Measurements from ENCODE around the gene SOX18.

The SOX18 gene

DNA sequence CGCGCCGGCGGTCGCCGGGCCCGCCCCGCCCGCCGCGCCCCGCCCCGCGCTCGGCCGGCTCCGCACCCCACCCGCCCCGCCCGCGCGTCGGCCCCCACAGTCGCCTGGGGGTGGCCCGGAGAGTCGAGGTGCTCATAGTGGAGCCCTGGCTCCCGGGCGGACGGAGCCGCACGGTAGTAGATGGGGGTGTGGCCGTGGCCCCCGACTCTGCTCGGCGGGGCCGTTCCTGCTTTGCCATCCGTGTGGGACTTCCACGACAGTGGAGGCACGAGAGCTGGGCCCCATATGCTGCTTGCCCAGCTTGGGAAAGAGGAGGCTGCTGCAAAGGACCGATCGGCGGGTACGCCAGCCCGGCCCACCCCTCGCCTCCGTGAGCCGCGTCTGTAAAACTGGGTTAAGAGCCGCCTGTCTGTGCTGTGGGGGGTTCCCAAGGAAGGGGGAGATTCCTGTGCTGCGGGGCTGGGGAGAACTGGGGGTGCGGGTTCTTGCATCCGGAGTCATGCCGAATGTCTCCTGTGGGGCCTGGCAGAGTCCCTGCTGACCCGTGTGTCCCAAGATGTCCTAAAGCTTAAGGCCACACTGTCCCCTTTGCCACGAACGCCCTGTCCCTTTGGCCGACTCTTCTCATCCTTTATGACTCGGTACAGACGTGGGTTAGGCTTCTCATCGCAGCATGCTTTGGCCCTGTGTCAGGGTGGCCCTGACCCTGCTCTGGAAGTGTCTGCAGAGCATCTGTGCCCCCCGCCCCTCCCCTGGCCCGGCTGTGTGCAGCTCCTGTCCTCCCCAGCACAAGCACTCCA is 30.8 kb upstream of the SOX18 start, which contains the start of gene OPRL1:
Gene OPRL1, plus strand, starts transcription at position 70 of the 800 bp plus-strand sequence. CDS start 12,639 bp downstream, outside the sequence.
- DNase-seq = no peak

DNA sequence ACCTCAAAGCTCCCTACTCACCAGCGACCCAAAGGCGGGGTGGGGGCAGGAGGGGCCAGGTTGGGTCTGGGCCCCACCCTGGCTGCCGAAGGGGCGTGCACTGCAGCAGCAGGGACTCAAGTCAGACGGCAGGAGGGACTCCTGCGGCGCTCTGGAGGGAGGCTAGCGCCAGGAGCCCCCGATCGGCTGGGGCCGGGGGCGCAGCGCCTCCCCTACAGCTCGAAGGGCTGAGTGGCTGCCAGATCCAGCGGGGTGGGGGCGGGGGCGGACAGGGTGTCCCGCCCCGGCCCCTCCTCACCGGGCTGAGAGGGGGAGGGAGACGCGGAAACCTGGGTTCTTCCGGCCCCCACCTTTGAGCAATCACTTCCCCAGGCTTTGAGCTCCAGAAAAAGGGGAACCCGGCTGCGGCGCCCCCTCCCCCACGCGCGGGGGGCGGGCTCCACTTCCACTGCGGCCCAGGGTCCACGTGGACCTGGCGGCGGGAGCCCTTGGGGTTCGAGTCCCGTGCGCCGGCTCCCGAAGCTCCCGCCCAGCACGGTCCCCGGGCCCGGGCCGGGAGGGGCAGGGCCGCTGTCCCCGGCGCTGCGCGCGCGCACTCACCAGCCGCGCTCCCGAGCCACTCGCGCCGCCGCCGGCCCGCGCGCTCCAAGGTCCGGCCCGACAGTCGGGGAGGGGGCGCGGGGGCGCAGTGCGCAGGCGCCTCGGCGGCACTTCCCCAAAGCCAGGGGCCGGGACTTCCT is 30.0 kb upstream of the SOX18 start, which contains the start of gene RGS19:
Gene RGS19, minus strand, starts transcription at position 246 of the 740 bp plus-strand sequence. CDS start 2,632 bp downstream, outside the sequence.
- DNase-seq = peak; percentile 55

DNA sequence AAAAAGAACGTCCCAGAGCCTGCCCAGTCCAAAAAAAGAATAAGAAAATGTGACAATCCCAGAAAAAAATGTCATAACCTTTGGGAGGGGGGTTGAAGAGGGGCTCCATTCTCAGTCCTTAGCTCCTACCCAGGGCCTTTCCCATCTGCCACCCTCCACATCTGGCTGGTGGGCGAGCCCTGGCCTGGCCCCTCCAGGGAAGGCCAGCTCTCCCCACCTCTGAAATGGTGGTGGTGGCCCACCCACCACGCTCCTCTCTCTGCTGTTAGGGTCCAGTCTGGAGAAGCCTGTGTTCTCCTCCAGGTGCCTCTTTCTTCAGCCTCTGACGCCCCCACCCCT is 29.5 kb upstream of the SOX18 start:
- no peak for DNase-seq

DNA sequence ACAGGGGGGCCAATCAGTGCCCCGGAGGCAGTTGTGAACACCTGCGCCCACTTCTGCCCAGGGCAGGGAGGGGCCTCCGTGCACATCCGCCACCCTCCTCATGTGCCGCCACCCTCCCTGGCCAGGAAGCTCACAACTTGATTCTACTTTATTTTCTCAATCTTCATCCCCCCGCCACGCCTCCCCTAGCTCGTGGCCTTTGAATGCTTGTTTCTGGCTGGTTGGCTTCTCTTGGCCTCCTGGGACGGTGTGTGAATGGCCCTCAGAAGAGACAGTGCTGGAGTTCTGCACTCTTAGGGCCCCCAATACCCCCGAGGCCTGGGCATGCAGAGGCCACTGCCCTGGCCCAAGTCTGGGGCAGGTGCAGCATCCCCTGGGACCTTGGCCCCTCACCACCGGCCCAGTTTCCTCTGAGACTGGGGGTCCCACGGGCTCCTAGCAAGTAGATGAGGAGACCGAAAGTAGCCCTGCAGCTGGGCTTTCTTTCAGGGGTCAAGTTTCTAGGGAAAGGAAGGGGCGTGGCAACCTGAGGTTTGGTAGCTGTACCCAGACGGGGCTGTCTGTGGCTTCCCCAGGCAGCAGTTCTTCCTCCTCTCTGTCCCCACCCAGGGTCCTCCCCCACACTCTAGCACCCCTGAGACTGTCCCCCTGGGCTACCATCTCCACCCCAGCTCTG is 28.6 kb upstream of the SOX18 start:
- no peak for DNase-seq

DNA sequence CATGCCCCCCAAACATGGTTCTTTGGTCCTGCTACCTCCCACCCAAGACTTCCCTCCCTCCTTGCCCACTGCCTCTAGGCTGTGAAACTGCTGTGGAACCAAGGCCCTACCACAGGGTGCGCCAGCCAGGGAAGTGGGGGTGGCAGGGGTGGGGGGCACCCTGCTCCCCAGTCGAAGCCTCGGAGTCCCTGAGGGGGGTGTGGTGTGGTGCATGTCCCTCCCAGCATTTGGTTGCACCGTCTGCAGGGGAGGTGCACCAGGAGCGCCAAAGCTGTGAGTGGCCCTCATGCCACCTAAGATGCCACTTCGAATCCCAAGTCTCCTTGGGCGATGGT is 28.1 kb upstream of the SOX18 start:
- DNase-seq = no peak

DNA sequence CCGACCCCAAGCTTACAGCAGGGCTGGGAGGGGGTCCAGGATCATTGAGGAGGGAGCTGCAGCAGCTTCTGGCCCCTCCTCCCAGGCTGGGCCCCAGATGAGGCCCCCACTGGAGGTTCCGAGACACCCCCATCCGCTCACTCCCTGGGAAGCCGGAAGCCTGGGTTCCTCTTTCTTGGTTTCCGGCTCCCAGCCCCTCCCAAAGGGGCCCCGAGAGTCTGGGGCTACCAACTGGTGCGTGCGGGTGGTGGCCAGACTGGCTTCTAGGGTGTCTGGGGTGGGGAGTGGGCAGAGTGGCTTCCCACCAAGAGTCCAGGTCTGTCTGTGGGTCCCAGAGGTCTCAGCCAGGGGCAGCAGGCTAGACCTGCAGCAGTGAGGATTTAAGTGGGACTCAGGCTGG is 27.7 kb upstream of the SOX18 start:
- no peak for DNase-seq

DNA sequence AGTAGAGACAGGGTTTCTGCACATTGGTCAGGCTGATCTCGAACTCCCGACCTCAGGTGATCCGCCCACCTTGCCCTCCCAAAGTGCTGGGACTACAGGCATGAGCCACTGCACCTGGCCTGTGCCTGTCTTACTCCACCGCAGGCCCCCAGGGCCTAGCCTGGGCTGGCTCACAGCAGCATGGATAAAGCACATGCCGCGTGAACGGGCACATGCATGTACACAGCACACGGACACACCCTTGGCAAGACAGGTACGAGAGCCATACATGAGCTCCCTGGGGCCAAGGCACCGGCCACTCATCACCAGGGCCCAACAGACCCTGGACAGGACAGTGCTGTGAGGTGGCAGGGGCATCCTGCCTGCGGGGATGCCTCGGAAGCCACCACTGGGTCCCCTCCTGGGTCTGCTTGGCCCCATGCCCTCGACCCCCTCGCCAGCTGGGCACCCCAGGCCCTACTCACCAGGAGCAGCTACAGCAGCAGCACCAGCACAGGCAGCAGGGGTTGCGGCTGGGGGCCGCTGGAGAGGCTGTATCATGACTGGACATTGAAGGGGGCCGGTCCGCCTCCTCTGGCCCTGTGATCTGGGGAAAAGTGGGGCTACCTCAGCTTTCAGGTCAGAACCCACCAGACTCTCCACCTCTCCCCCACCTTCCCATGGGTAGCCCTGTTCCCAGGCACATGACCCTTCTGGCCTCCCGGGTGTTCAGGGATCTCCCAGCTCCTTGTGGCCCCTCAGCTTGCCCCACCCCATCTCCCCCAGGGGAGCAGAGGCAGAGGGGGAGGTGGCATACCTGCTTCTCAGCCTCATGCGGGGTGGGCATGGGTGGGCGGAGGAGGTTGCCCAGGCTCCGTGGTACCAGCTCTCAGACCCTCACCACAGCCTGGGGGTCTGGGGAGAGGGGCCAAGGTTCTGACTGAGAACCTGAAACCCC is 26.9 kb upstream of the SOX18 start:
- no peak for DNase-seq

DNA sequence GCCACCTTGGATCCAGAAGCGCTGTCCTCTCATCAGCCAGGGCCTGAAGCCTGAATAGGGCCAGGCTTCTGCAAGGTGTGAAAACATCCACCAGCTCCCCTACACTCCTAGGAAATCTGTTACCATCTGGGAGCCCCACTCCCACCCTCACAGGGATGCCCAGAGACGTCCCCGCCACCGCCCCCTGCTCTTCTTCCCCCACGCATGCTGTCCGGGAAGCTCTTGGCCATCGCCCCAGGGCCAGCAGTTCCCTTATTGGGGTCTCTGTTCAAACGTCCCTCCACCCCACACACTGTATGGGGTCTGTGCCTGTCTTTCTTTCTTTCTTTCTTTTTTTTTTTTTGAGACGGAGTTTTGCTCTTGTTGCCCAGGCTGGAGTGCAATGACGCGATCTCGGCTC is 26.1 kb upstream of the SOX18 start:
- DNase-seq = no peak

DNA sequence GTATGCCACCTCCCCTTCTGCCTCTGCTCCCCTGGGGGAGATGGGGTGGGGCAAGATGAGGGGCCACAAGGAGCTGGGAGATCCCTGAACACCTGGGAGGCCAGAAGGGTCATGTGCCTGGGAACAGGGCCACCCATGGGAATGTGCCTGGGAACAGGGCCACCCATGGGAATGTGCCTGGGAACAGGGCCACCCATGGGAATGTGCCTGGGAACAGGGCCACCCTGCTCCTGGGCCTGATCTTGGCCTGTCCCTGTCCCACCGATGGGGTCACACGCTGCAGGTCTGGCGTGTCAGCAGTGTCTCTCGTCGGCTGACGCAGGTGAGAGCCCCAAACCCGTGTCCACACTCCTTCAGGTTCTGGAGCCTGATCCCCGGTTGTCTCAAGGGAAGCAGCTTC is 25.5 kb upstream of the SOX18 start:
- DNase-seq = no peak

DNA sequence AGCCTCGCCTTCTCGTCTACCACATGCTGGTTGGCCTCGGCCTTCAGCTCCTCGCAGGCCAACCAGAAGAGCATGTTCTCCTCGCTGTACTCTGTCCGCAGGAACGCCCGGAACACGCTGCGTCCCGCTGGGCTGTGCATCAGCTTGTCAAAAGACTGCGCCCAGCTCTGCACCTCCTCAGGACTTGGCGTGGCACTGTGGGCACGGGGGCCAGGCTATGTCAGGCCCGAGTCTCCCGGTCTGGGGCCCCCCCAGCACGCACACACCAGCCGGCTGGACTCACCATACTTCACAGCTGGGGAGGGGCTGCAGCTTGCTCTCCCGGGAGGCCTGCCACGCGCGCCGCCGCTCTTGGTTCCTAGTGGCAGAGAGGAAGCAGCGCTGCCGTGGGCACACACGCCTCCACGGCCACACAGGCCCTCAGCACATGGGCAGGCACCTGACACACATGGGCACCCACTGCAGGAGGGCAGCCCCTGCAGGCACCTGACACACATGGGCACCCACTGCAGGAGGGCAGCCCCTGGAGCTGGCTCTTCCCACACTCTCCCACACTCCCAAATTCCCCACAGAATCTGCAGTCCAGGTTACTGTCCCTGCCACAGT is 24.8 kb upstream of the SOX18 start:
- DNase-seq = no peak

DNA sequence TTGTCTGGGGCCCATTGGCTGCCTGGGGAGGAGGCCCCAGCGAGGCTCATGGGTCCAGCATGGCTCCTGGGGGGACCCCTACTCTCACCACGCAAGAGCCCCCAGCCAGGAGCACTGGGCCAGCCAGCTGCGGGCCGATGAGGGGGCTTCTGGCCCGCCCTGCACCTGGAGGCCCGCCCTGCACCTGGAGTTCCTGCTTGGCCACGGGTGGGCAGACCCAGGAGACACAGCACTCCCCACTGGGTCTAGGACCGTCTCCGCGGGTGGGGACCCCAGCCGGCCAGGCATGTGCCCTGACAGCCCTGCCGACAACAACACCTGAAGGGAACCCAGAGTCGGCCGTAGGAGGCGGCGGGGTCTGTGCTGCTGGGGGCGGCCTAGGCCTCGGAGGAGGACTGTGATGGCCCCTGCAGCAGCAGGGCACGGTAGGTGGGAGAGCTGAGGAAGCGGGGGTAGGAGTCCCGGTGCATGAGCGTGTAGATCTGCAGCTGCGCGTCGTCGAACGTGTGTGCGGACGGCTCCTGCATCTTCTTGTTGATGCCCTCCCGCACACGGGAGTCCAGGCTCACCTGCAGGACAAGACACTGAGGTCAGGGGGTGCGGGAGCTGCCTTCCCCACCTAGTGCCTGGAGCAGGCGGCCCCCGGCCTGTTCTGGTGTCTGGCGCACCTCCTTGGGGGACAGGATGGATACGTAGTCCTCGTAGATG is 24.2 kb upstream of the SOX18 start:
- DNase-seq = no peak

DNA sequence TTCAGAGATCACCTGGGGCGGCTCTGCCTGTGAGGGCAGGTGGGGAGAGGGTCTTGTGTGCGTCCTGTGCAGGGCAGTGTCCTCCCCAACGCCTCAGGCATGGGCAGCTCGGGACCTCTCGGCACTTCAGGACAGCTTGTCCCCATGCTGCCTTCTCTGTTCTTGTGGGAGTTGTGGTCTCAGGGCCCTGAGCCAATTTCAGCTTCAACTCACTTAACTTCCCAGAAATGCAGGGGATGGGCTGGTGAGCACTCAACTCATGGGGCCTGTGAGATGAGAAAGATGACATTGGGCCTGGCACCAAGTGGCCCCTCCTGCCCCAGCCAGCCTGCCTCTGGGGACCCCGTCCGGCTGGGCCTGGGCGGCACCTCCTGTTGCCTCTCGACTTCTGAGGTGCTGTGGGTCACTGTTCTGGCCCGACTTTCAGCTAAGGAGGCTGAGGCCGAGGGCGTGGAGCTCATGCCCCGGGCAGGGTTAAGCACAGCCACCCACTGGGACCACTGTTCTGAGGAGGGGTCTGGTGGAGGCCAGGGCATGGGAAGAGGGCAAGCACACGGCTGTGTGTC is 23.1 kb upstream of the SOX18 start:
- DNase-seq = no peak

DNA sequence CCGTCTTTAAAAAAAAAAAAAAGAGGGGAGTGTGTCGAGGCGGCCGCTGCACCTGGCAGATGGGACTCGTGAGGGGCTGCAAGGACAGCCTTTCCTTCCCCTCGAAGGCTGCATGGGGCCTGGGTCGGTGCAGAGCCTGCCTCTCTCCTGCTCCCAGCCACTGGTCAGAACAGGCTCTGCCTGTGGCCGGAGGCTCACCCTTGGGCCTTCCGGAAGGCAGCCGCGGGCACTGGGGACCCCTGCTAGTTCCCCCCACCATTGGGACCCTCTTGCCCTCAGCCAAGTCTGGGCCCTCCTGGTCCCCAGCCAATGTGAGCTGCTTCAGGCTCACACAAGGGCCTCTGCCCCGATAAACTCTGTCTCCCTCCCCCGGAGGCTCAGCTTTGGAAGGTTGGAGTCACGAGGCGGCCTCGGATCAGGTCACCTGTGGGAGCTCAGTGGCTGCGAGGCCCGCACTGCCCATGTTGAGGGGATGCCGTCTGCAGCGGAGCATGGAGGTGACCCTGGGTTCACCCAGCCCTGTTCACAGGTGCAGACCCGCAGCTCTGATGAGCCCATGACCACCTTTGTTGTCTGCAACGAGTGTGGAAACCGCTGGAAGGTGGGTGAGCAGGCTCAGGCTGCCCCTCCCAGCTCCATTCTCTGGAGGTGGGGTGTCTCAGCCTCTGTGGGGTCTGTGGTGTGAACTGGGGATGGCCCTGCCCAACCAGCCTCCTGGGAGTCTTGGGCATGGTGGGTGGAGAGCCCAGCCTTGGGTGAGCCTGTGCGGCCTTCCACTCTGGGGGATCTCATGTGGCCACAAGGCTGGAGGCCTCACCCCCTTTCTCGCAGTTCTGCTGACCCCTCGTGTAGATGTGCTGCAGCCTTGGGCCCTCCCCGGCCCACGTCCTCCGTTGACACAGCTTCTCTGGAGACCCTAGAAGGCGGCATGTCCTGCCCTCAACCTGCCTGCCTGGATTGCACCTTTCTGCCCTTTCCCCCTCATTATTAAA is 22.2 kb upstream of the SOX18 start:
- DNase-seq = no peak

DNA sequence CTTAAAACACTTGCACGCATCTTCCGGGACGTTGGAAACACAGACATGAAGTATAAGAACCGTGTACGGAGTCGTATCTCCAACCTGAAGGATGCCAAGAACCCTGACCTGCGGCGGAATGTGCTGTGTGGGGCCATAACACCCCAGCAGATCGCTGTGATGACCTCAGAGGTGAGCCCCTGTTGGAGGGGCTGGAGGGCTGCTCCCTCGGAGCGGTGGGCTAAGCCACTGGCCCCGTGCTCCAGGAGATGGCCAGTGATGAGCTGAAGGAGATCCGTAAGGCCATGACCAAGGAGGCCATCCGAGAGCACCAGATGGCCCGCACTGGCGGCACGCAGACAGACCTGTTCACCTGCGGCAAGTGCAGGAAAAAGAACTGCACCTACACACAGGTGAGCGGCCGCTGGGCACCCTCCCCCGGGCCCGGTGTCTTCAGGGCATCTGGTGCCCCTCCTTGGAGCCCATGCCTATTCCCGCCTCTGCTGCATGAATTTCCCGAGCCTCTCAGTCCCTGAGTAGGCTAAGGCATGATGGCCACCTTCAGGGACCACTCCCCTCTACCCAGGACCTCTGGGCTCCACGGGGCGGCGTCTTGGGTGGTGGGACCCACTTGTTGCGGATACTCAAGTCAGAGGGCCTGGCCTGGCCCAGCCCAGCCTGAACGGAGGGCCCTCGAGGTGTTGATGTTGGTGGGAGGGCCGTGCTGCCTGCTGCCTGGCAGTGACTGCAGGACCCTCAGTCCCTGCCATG is 21.0 kb upstream of the SOX18 start:
- DNase-seq = no peak

DNA sequence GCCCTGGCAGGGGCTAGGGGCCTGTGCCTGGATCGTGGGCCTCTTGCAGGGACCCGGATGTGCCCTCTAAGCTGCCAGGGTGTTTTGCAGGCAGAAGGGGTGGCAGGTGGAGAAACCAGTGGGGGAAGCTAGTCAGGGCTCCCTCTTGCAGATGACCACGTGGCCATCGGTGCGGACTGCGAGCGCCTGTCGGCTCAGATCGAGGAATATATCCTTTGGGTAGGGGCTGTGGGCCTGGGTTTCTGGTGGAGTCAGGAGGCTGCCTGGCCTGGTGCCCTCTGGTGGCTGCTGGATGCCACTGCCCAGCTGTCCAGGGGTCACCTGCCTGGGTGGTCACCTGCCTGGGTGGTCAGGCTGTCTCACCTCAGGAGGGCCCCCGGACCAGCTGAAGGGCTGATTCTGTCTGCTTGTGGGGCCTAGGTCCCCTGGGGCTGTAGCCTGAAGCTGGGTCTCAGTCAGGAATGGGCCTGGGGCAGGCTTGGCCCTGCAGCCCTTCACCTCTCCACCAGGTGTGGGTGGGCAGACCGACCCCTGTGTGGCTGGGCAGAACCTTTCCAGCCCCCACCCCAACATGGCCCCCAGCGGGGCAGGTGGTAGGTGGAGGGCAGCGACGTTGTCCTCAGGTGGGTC is 20.3 kb upstream of the SOX18 start:
- no peak for DNase-seq

DNA sequence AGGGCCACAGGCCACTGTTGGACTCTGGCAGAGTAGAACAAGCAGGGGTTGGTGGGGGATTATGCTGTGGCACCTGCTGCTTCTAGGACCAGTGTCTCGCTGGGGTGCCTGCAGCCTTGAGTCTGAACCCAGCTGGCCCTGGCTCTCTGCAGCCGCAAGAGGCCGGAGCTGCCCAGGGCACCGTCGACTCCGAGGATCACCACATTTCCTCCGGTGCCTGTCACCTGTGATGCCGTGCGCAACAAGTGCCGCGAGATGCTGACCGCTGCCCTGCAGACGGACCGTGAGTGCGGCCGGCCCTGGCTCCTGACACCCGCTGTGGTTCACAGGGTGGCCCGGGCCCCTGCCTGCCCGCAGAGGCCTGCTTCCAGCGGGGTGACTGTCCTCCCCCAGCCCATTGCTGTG is 19.8 kb upstream of the SOX18 start:
- DNase-seq = no peak

DNA sequence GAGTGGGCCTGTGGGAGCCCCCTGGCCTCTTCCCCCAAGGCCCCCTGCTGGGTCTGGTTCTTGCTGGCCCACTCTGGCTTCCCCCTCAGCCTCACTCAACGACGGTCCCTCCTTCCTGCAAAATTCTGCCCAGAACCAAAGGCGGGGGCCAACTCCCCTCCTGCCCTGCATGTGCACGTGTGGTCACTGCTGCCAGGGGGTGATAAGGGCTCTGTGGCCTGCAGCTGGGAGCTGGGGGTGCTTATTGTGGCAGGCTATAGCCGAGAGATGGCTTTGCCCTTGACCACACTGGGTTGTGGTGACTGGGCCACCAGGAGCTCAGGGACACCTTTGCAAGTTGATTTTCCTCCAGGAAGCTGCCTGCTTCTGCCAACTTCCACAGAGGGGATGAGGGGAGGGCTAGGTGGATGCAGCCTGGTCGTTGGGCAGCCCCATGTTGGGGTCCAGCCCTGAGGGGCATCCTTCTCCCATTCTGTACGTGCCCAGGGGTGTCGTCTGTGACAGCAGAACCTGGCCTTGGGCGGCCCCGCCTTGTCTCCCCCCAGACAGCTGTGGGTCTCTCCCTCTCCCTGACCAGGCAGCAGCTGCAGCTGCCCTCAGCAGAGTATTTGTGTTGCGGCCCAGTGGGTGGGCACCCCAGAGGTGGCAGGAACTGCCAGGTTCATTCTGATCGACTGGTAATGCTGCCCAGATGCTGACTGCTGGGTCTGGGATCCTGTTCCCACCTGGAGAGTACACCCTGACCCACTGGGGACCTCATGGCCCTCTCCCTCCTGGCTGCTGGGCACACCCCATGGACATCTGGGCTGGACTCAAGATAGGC is 19.2 kb upstream of the SOX18 start:
- no peak for DNase-seq

All from midbrain (tissue), 1 donor.